GM12892 (cell line): ENCODE measurements around the gene FBN1.

Source experiments
- POLR2A ChIP-seq: IDR thresholded peaks from 2 replicates; pipeline ENCODE4 v1.6.1; 2011; ENCODE audit warnings: low read depth, low read length, control low read depth
- POLR2AphosphoS5 ChIP-seq: IDR thresholded peaks from 2 replicates; pipeline ENCODE4 v1.6.1; 2011; ENCODE audit warnings: low read depth, low read length, control low read depth
- TAF1 ChIP-seq: IDR thresholded peaks from 2 replicates; pipeline ENCODE4 v1.6.1; 2011; ENCODE audit warnings: low read depth, mild to moderate bottlenecking, control low read depth, low read length, borderline replicate concordance

GRCh38 chr15:48427479-48427878 lies 218.0 kb downstream of the FBN1 start:
- TF ChIP-seq POLR2A (no peak), POLR2AphosphoS5 (no peak), TAF1 (no peak)
